Measurements from ENCODE around the gene LPCAT4.
A peak's percentile ranks its signal among the peaks of the same experiment; 100 is the strongest.
"Not testable (repeated sequence)": the region's sequence is repeated elsewhere in the genome, so short reads cannot be mapped to it uniquely, and the experiment has no call there.

The LPCAT4 gene

GRCh38 chr15:34362047-34362773, 4.8 kb downstream of the LPCAT4 start:
- no peak for DNase-seq (ENCODE audit: low spot score)

- DNase-seq (ENCODE audit: low spot score) = no peak
These were observed 5.7 kb downstream of the LPCAT4 start for GRCh38 chr15:34361278-34361677.

GRCh38 chr15:34360298-34360697, 6.7 kb downstream of the LPCAT4 start:
- no peak for DNase-seq (ENCODE audit: low spot score)

- no peak for DNase-seq (ENCODE audit: low spot score)
These were observed 7.6 kb downstream of the LPCAT4 start for GRCh38 chr15:34359416-34359815.

- no peak for DNase-seq (ENCODE audit: low spot score)
These were observed 8.0 kb downstream of the LPCAT4 start for GRCh38 chr15:34358948-34359347.

GRCh38 chr15:34358367-34358766, 8.6 kb downstream of the LPCAT4 start:
- DNase-seq (ENCODE audit: low spot score) = no peak

- no peak for DNase-seq (ENCODE audit: low spot score)
These were observed 9.3 kb downstream of the LPCAT4 start for GRCh38 chr15:34357653-34358052.

GRCh38 chr15:34355241-34355640, 11.8 kb downstream of the LPCAT4 start:
- DNase-seq (ENCODE audit: low spot score) = no peak

GRCh38 chr15:34354286-34354685, 12.7 kb downstream of the LPCAT4 start:
- DNase-seq (ENCODE audit: low spot score) = no peak

- DNase-seq (ENCODE audit: low spot score) = no peak
These were observed 13.4 kb downstream of the LPCAT4 start for GRCh38 chr15:34353627-34354026.

- DNase-seq (ENCODE audit: low spot score) = not testable (repeated sequence)
These were observed 14.0 kb downstream of the LPCAT4 start for GRCh38 chr15:34352996-34353395.

- DNase-seq (ENCODE audit: low spot score) = no peak
These were observed 17.2 kb downstream of the LPCAT4 start for GRCh38 chr15:34349769-34350168.

- DNase-seq (ENCODE audit: low spot score) = no peak
These were observed 18.2 kb downstream of the LPCAT4 start for GRCh38 chr15:34348735-34349300.

GRCh38 chr15:34347951-34348638, 18.9 kb downstream of the LPCAT4 start:
- DNase-seq (ENCODE audit: low spot score) = no peak

GRCh38 chr15:34342737-34343575, 24.0 kb downstream of the LPCAT4 start, which contains the start of the genes NOP10 and NUTM1:
NOP10 (minus strand) TSS chr15:34343136; CDS start chr15:34343073, 63 bp downstream.
NUTM1 (plus strand) TSS chr15:34343315; CDS start chr15:34343697, 382 bp downstream.
- DNase-seq (ENCODE audit: low spot score) = peak; percentile 93

- not testable (repeated sequence) for DNase-seq (ENCODE audit: low spot score)
These were observed 24.7 kb downstream of the LPCAT4 start for GRCh38 chr15:34342213-34342736.

GRCh38 chr15:34341381-34342212, 25.4 kb downstream of the LPCAT4 start:
- DNase-seq (ENCODE audit: low spot score) = no peak

GRCh38 chr15:34339946-34340345, 27.1 kb downstream of the LPCAT4 start:
- DNase-seq (ENCODE audit: low spot score) = no peak

- no peak for DNase-seq (ENCODE audit: low spot score)
These were observed 28.6 kb downstream of the LPCAT4 start for GRCh38 chr15:34338347-34338746.

GRCh38 chr15:34337557-34338306, 29.3 kb downstream of the LPCAT4 start, which contains the start of gene SLC12A6:
SLC12A6 (minus strand) TSS chr15:34337781; CDS start chr15:34336680, 1,101 bp downstream.
- peak; percentile 89 for DNase-seq (ENCODE audit: low spot score)
